ENCODE data around the gene IDH3A. TPM values are rescaled to one million over a fixed set of nuclear protein-coding genes. Genes with fewer than 3 reads are reported as not detected.

Gene IDH3A
- total and polyA plus RNA-seq, 7 donors: 154 to 309 (median 209) TPM

- no peaks in the 10 kb centered on the region for H3K4me1 ChIP-seq
- H3K4me3 ChIP-seq: no peak overlapping the region
- 93 to 97% (median 95%) methylated on average over 6 of the region's 6 CpGs for WGBS, 3 donors
- ATAC-seq: no peak
- DNase-seq: no peak
- H3K27me3 ChIP-seq (ENCODE audit: insufficient read depth in 3 of 3, low read length in 2 of 3): no peaks in the 10 kb centered on the region
- H3K9me3 ChIP-seq: no peaks in the 10 kb centered on the region
- intact Hi-C loops (cut with DNase I): loop anchor here (5.0 kb wide), 3 partner anchors 87 to 312 kb away; no protein-coding TSS in a partner anchor
- H3K36me3 ChIP-seq (ENCODE audit: insufficient read depth in 1 of 2, low read depth in 1 of 2): no peaks in the 10 kb centered on the region
- no peak overlapping the region for H3K27ac ChIP-seq
- TF ChIP-seq CTCF (IDR thresholded peaks at IDR 0.05): no peak
Observed at GRCh38 chr15:78110096-78110495, 39.1 kb upstream of the IDH3A start.

- WGBS, 3 donors: 92 to 98% (median 95%) methylated on average over 10 of the region's 10 CpGs
- DNase-seq (no peak), ATAC-seq (no peak)
- H3K27ac ChIP-seq: no peak overlapping the region
- intact Hi-C loops (cut with DNase I): loop anchor here (5.0 kb wide), 3 partner anchors 86 to 311 kb away; no protein-coding TSS in a partner anchor
- H3K4me3 ChIP-seq: no peak overlapping the region
- TF ChIP-seq CTCF (IDR thresholded peaks at IDR 0.05): no peak
- no peaks in the 10 kb centered on the region for H3K4me1 ChIP-seq
- H3K9me3 ChIP-seq: no peaks in the 10 kb centered on the region
- no peaks in the 10 kb centered on the region for H3K36me3 ChIP-seq (ENCODE audit: insufficient read depth in 1 of 2, low read depth in 1 of 2)
- H3K27me3 ChIP-seq (ENCODE audit: insufficient read depth in 3 of 3, low read length in 2 of 3): no peaks in the 10 kb centered on the region
Observed at GRCh38 chr15:78110916-78111475, 38.2 kb upstream of the IDH3A start.

GRCh38 chr15:78111788-78112187, 37.4 kb upstream of the IDH3A start:
- ATAC-seq: no peak
- no peak for DNase-seq
- Histone ChIP-seq H3K4me3 (no peak overlapping the region), H3K9me3 (no peaks in the 10 kb centered on the region), H3K27me3 (ENCODE audit: insufficient read depth in 3 of 3, low read length in 2 of 3) (no peaks in the 10 kb centered on the region), H3K36me3 (ENCODE audit: insufficient read depth in 1 of 2, low read depth in 1 of 2) (no peaks in the 10 kb centered on the region), H3K4me1 (no peaks in the 10 kb centered on the region), H3K27ac (no peak overlapping the region)
- intact Hi-C loops (cut with DNase I): loop anchor here (5.0 kb wide), 3 partner anchors 86 to 311 kb away; no protein-coding TSS in a partner anchor
- WGBS, 3 donors: 94 to 100% (median 98%) methylated on average over 3 of the region's 3 CpGs
- no peak for TF ChIP-seq CTCF (IDR thresholded peaks at IDR 0.05)

- WGBS, 3 donors: 69 to 79% (median 69%) methylated on average over 3 of the region's 3 CpGs
- no peak overlapping the region for H3K27ac ChIP-seq
- TF ChIP-seq CTCF (IDR thresholded peaks at IDR 0.05): no peak
- intact Hi-C loops (cut with DNase I): loop anchor here (5.0 kb wide), 3 partner anchors 85 to 310 kb away; no protein-coding TSS in a partner anchor
- H3K4me3 ChIP-seq: no peak overlapping the region
- DNase-seq: no peak
- no peaks in the 10 kb centered on the region for H3K9me3 ChIP-seq
- H3K36me3 ChIP-seq (ENCODE audit: insufficient read depth in 1 of 2, low read depth in 1 of 2): no peaks in the 10 kb centered on the region
- H3K27me3 ChIP-seq (ENCODE audit: insufficient read depth in 3 of 3, low read length in 2 of 3): no peaks in the 10 kb centered on the region
- ATAC-seq: no peak
- H3K4me1 ChIP-seq: no peaks in the 10 kb centered on the region
Observed at GRCh38 chr15:78112551-78112950, 36.6 kb upstream of the IDH3A start.

GRCh38 chr15:78120523-78120922, 28.6 kb upstream of the IDH3A start:
- DNase-seq (no peak), ATAC-seq (peak in 1 of 4 donors; percentile 40)
- TF ChIP-seq CTCF (IDR thresholded peaks at IDR 0.05): no peak
- Histone ChIP-seq H3K9me3 (no peaks in the 10 kb centered on the region), H3K4me3 (no peak overlapping the region), H3K27me3 (ENCODE audit: insufficient read depth in 3 of 3, low read length in 2 of 3) (no peaks in the 10 kb centered on the region), H3K27ac (no peak overlapping the region), H3K36me3 (ENCODE audit: insufficient read depth in 1 of 2, low read depth in 1 of 2) (no peaks in the 10 kb centered on the region), H3K4me1 (no peaks in the 10 kb centered on the region)
- intact Hi-C loops (cut with DNase I): loop anchor here in 1 of 2 donors (5.0 kb wide), 1 partner anchor 112 kb away; the partner anchor contains the start of gene ACSBG1
- WGBS, 3 donors: 49 to 88% (median 50%) methylated on average over 5 of the region's 5 CpGs

All from psoas muscle (tissue), 8 donors.